Activated T-cell treated with anti-CD3 and anti-CD28 coated beads, Interleukin-2, amount 50 U/mL, for 48 hours (primary cell): ENCODE measurements around the gene GFRA1.

Source experiments
- DNase-seq, 2 experiments: peaks; one replicate each; pipeline ENCODE4 v3.0.0-alpha.2; 2020

The GFRA1 gene

DNA sequence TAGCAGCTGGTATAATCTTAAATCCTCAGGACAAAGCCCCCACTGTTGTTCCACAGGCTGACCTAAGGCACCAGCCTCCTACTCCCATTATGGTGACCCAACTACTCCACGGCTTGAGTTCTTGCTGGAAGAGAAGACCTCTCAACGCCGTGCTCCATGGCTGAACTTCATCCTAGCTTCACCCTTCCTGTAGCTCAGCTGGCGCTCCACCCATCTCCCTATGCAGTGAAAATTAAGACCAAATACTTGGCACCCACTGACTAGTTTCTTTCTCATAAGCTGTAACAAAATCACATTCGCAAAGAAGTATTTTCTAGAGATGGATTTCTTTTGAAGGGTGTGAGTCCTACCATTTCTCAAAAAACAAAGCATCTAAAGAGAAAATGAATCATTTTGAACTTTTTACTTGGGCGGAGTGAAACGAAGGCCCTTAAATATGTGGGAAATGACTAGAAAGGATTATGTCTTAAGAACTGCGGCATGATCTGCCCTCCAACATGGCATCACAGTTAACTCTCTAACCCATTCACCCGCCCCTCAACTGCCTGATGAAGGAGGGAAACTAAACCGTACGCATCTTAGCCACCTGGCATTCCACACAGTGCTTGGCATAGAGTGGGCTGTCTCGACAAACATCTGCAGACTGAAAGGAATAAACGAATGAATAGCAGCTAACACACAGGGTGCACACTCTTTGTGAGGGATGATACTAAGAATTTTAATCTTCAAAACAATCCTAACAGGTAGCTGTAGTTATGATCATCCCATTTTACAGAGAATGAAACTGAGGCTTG, 32.7 kb downstream of the GFRA1 start:
- DNase-seq: no peak

GRCh38 chr10:116239229-116239628, 33.8 kb downstream of the GFRA1 start:
- DNase-seq: no peak

DNA sequence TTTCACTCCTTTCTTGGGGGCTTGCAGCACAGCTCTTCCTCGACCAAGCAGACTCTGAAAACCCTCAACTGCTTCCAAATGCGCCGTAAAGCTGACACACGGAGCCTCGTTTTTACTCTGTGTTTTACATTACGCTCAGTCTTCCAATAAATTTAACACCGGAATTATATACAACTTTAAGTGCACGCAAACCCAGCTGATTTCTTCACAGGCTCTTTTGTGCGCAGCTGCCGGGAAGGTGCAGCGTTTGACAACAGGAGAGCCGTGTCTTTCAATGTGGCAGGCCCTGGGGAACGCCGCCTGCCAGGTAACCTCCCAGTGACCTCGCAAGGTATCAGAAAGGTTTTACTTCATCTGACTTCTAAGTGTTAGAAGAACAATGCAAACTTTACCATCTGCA, 35.0 kb downstream of the GFRA1 start:
- no peak for DNase-seq

DNA sequence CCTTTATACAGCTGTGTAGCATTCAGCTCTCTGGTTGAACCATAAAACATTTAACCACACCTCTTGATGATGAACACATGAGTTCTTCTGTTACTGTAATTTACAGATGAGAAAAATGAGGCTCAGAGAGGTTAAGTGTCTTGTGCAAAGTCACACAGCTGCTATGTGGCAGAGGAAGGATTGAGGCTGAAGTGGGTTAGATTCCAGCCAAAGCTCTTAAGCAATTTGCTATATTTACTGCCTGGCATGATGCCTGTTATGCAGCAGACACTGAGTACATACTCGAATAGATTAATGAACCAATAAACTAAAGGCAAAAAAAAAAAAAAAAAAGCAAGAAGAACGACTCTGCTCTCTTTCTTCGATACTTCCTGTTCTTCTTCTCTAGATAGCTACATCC, 35.7 kb downstream of the GFRA1 start:
- no peak for DNase-seq

- no peak for DNase-seq
These were observed 39.8 kb downstream of the GFRA1 start for GRCh38 chr10:116233230-116233629.

- DNase-seq: no peak
These were observed 40.4 kb downstream of the GFRA1 start for GRCh38 chr10:116232613-116233012.

DNA sequence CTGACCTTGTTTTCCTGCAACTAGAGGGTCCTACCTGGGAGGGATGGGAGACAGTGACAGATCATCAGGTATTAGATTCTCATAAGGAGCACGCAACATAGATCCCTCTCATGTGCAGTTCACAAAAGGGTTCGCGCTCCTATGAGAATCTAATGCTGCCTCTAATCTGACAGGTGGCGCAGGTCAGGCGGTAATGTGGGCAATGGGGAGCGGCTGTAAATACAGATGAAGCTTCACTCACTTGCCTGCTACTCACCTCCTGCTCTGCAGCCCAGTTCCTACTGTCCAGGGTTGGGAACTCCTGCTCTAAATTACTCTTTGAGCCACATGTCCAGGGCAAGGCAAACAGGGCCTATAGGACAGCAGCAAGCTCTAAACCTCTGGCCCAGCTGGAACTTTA, 46.2 kb downstream of the GFRA1 start:
- DNase-seq: no peak

DNA sequence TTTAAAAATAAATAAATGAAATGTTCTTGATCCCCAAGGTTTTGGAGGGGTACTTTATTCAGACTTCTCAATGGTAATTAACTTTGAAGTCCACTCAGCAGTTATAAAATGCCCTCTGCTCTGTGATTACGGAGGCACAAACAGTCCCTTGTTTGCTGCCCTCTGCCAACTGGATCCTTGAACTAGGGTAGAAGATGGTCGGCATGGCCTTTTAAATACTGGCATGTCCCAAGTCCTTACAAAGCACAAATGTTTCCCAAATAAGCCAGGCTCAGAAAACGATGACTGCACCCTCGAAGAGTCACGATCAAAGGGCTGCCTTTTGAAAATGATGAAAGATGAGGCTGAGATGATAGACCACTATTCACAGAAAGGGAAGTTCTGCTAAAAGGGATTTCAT, 47.0 kb downstream of the GFRA1 start:
- no peak for DNase-seq

- DNase-seq: no peak
These were observed 49.7 kb downstream of the GFRA1 start for GRCh38 chr10:116223289-116223688.

DNA sequence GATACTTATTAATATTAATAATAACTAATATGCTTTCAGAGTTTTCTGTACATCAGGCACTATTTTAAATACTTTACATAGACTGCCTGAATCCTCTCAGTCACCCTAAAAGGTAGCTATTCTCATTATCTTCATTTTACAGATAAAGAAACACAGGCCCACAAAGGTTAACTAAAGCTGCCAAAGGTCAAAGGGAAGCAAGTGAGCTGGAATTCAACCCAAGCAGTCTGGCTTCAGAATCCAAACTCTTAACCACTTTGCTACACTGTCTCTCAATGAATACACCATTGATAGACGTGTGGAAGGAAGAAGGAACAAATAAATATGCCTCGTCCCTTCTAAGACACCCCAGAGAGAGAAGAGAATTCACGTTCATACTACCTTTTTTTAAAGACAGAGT, 52.0 kb downstream of the GFRA1 start:
- DNase-seq: no peak

GRCh38 chr10:116216676-116217075, 56.3 kb downstream of the GFRA1 start:
- DNase-seq: no peak

DNA sequence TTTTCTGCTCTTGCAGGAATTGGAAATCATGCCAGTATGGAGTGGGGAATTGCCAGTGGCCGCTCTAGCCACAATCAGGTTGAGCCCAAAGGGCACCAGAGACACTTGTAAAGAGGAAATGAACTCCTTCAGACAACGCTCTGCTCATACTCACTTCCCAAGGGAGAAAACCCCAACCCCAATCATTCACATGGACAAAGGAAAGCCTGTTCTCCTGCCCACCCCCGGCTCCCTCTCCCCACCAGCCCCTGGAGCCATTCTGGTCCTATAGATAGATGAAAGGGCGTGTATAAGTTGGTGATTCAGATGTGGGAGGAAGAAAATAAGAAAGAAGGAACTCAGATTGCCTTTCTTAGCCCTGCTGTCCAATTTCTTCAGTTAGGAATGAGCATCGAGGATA, 57.4 kb downstream of the GFRA1 start:
- no peak for DNase-seq

- no peak for DNase-seq
These were observed 61.3 kb downstream of the GFRA1 start for GRCh38 chr10:116211682-116212081.

DNA sequence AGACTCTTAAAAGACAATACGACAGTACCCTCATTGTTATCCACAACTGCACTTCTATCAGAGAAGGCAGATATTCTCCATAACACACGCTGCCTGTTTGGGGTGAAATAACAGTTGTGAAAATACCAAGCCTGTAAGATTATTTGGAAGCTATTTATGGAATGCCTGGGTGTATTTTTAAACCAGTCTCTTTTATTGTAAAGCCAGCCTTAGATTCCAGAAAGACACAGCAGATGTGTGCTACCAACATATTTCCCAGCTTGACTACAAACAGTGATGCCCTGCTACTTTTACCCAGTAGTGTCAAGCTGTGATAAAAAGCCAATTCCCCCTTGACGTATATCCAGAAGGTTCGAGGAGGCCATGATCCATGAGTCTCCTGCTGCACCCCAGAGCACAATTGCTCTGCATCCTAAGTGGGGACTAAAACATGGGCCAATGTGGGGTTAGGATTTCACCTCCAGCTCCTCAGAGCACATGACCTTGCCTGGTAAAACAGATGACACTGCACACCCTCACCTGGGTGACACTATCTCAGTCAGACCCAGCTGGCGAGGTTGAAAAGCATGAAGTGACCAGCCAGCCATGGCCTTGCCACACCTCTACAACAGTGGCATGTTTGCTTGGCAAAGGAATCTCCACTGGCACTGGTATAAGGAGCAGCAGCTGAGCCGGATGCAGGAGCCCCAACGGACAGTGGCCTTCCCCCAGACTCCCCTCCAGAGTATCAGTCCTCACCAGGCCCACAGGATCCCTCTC, 62.2 kb downstream of the GFRA1 start:
- DNase-seq: no peak

- DNase-seq: no peak
These were observed 63.2 kb downstream of the GFRA1 start for GRCh38 chr10:116209781-116210180.

DNA sequence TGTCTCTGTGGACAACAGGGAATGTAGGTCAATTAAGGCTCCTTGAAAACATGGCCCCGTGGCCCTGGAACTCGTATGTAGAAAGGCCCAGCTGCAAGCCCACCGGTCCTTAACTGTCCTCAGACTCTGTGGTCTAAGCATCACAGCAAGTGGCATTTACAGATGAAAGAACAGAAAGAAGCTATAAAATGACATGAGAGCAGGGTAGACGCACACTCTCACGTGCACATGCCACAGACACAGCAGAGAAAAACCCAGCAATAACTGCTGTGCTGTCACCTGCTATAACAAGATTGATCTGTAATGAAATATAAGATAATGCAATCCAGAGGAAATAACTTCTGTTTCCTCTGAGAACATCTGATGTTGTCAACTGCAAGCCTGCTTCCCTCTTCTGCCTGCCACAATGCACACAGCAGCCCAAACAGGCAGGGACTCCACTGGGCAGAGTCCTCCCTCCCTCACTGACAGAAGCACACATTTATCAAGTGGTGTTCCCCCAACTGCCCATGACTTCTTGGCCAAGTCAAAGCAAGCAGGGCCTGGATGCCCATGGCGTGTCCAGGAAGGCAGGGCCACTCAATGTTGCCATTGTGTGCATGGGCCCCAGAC, 63.9 kb downstream of the GFRA1 start:
- DNase-seq: no peak

- no peak for DNase-seq
These were observed 65.3 kb downstream of the GFRA1 start for GRCh38 chr10:116207690-116208089.

- DNase-seq: no peak
These were observed 69.3 kb downstream of the GFRA1 start for GRCh38 chr10:116203661-116204060.

GRCh38 chr10:116201670-116202430, 71.2 kb downstream of the GFRA1 start:
- no peak for DNase-seq

DNA sequence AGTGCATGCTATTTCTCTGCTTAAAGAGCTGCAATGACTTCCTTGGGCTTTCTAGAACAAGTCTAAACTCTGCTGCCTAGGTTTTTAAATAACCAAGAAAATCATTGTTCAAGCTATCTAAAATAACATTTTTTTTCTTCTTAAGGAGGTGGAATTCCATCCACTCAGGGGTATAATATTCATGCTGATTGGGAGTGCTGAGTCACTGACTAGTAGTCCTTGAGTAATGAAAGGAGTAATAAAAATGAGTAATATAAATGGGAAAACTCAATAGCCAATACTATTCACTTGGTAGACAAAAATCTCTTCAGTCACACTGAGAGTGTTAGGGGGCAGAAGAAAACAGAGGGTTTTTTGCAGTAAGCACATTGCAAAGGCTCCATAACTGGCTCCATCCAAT, 72.0 kb downstream of the GFRA1 start:
- DNase-seq: no peak

DNA sequence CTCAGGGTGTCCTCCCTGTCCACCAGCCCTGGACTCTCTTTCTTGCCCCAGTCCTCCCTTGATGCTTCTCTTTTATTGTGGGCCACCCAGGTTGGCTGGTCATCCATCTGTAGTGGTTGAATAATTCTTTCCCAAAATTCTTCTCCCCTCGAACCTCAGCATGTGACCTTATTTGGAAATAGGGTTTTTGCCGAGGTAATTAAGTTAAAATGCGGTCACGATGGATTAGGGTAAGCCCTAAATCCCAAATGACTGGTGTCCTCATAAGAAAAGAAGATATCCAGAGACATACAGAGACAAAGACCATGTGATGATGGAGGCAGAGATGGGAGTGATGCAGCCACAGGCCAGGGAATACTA, 74.3 kb downstream of the GFRA1 start:
- DNase-seq: no peak

GRCh38 chr10:116197946-116198675, 74.9 kb downstream of the GFRA1 start:
- DNase-seq: no peak

GRCh38 chr10:116195583-116195982, 77.4 kb downstream of the GFRA1 start:
- DNase-seq: no peak
